Loucy (cell line): ENCODE data around the gene NXT1.

Experiments
- CTCF ChIP-seq: fragments of 200-600 bp; sonication (generic); conservative IDR thresholded peaks from 2 replicates; pipeline ENCODE4 v1.5.1; 2014; ENCODE audit warnings: mild to moderate bottlenecking, antibody characterized with exemption, low read length
- EZH2phosphoT487 ChIP-seq: fragments of 200-600 bp; IDR thresholded peaks from 2 replicates; pipeline ENCODE4 v1.6.1; 2018; ENCODE audit warnings: antibody characterized with exemption, mild to moderate bottlenecking, moderate library complexity, borderline replicate concordance

- no peak for TF ChIP-seq EZH2phosphoT487
- TF ChIP-seq CTCF, result no peak
Observed at GRCh38 chr20:23367770-23368169, 17.2 kb downstream of the NXT1 start.
